ENCODE measurements around the gene PARD3B.
A peak's percentile ranks its signal among the peaks of the same experiment; 100 is the strongest.

The PARD3B gene

DNA sequence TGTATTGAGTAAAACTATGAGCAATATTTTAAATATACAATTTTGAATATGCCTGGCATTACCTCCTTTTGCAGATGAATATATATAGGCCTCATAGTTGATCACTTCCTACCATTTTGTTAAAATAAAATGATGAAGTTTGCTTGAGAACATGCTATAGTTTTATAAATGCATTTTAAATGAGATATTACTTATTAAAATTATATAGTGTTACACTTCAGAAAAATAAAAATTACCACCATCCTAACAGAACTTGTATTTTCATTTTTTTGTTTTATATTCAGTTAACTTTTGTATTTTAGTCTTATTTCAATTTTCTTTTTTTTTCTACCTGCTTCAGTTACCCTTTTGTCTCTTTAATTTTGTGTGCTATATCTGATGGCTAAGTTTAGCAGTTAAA is 426.9 kb downstream of the PARD3B start:
- DNase-seq, result no peak

GRCh38 chr2:204972606-204973336 is 427.5 kb downstream of the PARD3B start:
- no peak for DNase-seq

DNA sequence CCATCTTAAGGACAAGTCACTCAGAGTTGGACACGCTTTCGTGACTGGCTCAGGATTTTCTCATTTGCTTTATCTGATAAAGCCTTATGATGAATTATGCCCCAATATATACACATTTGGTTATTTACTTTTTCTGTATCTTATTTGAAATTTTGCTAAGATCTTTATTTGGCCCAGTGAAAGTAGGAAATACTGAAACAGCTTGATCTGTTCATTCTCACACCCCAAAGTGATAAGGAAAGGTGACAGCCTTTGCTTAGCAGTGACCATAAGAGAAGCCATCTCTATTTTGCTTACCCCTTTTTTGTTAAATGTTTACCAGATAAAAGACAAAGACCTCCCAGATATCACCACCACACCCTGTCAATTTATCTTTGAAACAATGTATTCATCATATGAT is 428.3 kb downstream of the PARD3B start:
- no peak for DNase-seq

- no peak for DNase-seq
These were observed 429.2 kb downstream of the PARD3B start for GRCh38 chr2:204974487-204974886.

GRCh38 chr2:204977914-204978313 is 432.6 kb downstream of the PARD3B start:
- no peak for DNase-seq

DNA sequence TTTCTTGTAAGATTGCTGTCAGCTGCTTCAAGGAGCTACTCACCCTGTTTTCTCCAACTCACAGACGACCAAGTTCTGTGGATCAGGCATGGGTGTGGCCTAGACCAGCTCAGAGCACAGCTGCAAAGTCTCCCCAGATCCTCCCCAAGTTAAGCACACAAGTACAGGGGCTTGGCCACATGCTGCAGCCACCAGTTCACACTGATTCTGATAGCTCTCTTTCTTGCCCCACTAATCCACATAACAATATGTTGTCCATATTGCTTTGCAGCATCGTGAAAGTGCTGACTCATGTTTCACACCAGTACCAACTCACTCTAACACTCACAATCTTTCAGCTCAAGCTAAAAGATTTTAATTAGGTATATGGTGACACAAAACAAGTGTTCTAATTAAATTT is 437.0 kb downstream of the PARD3B start:
- no peak for DNase-seq

- no peak for DNase-seq
These were observed 439.2 kb downstream of the PARD3B start for GRCh38 chr2:204984518-204984917.

GRCh38 chr2:204986641-204987040 is 441.4 kb downstream of the PARD3B start:
- DNase-seq, result no peak

DNA sequence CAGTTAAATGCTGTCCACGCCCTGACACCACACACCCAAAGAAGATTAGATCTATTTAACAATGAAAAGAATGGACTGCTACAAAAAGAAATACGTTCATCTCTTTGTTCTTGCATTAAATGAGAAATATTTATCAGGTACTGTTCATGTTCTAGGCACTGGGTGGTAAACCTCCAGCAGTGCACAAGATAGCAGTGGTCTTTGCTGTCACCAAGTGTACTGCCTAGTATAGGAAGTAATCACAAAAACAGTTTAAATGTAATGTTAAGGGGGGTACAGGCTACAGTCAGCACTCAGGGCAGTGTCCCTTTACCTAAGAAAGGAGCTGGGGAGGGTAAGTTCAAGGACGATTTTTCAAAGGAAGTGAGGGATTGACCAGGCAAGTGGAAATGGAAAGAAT is 443.6 kb downstream of the PARD3B start:
- no peak for DNase-seq

DNA sequence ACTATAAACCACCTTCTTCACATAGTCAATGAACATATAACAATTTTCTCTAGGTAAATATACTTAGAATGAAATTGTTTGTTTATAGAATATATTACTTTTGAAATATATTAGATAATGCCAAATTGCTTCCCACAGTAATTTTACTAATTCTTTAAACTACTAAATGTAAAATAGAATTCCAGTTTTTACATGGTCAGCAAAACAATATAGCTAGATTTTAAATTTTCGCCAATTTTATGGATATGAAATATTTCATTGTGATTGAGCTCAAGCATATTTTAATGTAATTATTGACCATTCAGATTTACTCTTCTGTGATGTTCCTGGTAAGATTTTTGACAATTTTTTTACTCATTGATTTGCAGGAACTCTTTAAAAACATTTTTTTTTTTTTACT is 444.6 kb downstream of the PARD3B start:
- no peak for DNase-seq

GRCh38 chr2:205001300-205001966 is 456.2 kb downstream of the PARD3B start:
- peak; percentile 15 for DNase-seq

- no peak for DNase-seq
These were observed 457.1 kb downstream of the PARD3B start for GRCh38 chr2:205002390-205002789.

DNA sequence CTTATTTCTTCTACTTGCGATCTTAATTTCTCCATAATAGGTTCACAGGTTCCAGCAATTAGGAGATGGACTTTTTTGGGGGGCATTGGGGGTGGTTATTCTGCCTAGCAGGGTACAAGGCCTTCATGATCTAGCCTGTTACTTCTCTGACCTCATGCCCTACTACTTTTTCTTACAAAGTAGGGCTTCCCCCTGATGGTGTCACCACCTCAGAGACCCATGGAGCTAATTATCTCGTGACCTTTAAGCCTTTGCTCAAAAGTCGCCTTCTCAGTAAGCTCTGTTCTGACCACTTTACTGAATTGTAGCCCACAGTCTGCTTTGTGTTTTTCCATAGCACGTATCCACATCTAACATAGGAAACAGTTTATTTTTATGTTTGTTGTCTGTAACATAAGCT is 458.0 kb downstream of the PARD3B start:
- no peak for DNase-seq

- no peak for DNase-seq
These were observed 464.9 kb downstream of the PARD3B start for GRCh38 chr2:205010196-205010595.

GRCh38 chr2:205011031-205011430 is 465.8 kb downstream of the PARD3B start:
- no peak for DNase-seq

DNA sequence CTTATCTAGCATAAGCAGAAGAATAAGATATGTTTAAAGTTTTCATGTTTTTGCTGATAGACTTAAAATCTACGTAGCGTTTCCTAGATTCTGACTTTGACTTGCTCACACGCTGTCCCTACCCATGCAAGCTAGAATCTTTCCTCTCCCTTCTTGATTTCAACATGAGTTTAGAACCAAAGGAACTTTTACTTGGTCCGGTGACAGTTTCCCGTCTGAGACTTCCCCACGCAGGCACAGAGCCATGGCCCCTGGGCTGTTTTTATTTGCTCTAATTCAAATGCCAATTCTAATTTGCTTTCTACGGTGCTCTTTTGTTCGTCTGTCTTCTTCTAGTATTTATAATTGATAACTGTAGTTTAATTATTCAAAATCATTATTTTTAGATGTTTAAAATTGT is 467.7 kb downstream of the PARD3B start:
- DNase-seq, result no peak

- no peak for DNase-seq
These were observed 468.3 kb downstream of the PARD3B start for GRCh38 chr2:205013586-205013985.

DNA sequence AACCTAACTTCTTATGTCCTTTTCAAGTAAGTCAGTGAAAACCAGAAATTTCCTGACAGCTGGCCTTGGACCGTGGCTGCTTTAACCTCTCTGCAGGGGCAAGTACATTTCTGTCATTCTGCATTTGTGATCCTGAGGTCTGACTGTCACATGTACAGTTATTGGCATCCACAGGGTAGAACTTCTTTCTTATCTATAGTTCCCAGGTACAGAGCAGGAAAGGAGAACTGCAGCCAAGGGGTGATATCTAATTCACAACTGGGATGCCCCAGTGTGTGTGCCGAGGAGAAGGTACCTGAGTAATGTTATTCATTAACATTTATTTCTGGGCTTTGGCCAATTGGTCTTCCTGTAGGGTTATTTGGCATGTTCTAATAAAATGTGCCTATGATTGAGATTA is 468.9 kb downstream of the PARD3B start:
- no peak for DNase-seq

- DNase-seq, result peak; percentile 16
These were observed 472.1 kb downstream of the PARD3B start for GRCh38 chr2:205017381-205017780.

DNA sequence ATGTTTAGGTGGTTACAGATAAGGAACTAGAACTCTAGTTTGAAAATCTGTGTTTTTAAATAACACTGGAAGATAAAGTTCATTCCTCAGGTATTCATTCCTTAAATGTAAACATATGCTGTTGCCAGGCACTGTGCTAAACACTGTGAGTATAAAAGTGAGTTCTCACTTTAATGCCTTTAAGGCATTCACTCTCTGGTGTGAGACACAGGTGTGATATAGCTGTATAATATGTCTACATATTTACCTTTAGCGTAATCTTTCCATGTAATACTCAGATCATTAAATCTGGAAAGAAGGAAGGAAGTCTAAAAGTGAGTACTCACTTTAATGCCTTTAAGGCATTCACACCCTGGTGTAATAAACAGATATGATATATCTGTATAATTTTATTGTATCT is 472.6 kb downstream of the PARD3B start:
- no peak for DNase-seq

GRCh38 chr2:205020673-205021072 is 475.4 kb downstream of the PARD3B start:
- DNase-seq, result no peak

GRCh38 chr2:205022841-205023240 is 477.6 kb downstream of the PARD3B start:
- no peak for DNase-seq

- no peak for DNase-seq
These were observed 479.7 kb downstream of the PARD3B start for GRCh38 chr2:205024822-205025518.

DNA sequence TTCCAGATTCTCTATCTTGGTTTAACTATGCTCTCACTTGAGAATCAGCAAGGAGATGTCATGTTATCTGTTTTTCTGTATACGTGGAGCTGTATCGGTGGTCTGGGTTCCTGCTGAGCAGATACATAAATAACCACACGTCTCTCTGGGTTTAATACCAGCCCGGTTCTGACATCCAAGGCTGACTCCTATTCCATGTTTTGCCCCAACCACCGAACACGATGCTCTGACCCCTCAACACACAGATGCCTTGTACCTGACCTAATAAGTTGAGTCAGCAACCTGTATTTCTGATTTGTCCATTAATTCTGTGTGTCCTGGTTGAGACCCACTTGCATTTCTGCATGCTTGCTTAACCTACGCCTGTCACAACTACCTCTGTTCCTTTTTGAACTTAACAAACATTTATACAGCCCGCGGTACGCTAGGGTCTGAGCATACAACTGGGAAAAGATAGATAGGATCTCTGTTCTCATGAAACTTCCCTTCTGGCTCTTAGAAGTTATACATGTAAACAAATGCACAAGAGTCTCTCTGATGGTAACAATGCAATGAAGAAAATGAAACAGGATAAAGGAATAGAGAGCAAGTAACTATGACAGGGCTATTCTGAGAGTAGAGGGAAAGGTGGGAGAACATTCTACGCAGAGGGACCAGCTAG is 480.4 kb downstream of the PARD3B start:
- DNase-seq, result no peak
